NCI-H2227 treated with DMSO at 0.1 percent for 48 hours (cell line): Measurements from ENCODE around the gene TBC1D4.
A peak's percentile ranks its signal among the peaks of the same experiment; 100 is the strongest.
"Not testable (repeated sequence)": the region's sequence is repeated elsewhere in the genome, so short reads cannot be mapped to it uniquely, and the experiment has no call there.

Experiments
- DNase-seq: peaks from one replicate; lab custom pipeline; 2025; lab: John Stamatoyannopoulos, UW

TBC1D4 gene

DNA sequence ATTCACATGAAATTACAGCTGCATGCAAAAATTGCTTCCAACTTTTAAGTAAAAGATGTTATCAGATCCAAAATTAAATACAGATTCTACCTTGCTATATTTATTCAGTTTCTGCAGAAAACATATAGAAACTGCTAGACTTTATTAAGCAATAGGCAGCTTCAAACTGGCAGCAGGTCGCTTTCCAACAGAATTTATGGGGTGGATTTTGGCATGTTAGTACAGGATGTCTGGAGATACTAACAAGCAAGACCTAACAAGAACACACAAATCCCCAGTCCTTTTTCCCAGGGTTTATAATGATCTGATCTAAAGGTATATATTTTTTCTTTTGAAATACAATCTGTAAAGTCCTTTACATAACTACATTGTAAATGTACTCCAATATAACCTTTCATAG is 27.5 kb downstream of the TBC1D4 start:
- no peak for DNase-seq

DNA sequence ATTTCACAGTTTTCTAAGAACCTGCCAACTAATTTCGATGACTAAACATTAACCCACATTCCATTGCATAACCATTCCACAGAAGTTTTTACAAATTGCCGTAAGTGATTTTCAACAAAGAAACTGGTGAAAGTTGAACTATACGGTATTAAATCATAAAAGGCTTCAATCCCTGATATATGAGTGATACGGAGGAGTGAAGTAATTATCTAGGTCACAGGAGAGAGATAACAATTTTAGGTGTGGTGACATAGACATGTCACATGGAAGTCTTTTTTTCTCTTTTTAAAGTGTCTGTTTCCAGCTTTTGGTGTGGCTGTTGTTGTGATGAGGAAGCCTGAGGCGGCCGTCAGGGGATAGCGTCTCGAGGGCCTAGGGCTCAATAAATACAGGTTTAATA is 29.4 kb downstream of the TBC1D4 start:
- no peak for DNase-seq

DNA sequence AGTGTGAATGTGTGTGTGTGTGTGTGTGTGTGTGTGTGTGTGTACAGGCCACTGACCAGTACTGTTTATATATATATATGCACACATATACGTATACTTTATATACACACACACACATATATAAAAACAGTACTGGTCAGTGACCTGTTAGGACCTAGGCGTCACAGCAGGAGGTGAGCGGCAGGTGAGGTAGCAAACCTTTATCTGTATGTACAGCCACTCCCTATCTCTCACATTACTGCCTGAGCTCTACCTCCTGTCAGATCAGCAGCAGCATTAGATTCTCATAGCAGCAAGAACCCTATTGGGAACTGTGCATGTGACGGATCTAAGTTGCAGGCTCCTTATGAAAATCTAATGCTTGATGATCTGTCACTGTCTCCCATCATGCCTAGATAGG is 34.5 kb downstream of the TBC1D4 start:
- DNase-seq, result no peak

DNA sequence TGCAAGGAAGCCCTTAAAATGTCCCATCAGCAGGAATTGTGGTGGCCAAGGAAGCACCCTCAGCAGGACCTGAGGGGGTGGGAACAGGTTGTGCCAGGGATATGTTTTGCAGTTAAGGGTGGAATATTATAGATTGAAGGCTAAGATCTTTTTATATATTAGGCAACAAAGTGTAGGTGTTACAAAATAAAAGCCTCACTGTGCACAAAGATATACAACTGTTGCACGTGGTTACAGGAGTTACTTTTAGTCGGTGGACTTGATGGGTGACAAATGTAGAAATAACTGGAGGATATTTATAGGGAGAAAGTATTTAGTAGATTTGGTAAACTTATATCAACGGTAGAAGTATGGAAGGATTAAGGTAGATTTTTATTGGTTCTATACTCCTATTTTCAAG is 35.1 kb downstream of the TBC1D4 start:
- no peak for DNase-seq

DNA sequence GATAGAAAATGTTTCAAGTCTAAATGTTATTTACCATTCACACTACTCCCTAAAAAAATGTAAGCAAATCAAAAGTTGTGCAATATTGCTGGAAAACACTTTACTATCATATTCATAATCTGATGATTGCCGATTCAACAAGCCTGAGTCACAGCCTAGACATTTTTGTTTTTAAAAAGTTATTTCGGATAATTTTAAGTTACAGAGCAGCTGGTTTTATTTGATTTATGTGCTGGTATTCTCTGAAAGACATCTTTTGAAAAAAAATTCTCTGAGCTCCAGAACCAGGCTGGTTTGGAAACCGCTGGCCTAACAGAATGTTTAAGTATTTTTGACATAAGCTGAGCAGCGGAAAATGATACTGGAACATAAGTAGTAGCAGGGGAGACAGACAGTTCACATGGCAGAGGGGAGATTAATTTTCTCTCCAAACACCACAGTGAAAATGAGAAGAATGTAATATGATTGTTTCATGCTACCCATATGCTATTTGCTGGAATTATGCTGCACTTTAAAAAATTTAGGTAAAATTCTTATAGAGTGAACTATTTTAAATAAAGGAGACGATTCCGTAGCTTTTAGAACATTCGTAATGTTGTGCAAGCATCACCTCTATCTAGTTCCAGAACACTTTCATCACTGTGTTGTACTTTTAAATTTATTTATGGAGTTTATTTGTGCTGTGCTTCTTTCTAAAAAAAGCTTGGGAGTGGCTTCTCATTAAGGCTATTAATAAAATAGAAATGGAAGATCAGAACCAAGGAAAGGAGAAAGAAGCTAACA is 36.1 kb downstream of the TBC1D4 start:
- DNase-seq, result no peak

DNA sequence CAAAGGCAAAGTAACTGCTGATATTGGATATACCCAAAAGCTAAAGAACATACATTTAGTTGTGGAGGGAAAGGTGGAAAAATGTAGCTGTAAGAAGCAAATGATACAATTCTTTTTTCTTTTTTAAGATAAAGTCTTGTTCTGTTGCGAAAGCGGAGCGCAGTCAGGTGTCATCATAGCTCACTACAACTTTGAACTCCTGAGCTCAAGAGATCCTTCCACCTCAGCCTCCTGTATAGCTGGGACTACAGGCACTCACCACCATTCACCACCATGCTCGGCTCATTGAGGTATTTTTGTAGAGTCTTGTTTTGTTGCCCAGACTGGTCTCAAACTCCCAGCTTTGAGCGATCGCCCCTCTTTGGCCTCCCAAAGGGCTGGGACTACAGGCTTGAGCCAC is 38.0 kb downstream of the TBC1D4 start:
- no peak for DNase-seq

DNA sequence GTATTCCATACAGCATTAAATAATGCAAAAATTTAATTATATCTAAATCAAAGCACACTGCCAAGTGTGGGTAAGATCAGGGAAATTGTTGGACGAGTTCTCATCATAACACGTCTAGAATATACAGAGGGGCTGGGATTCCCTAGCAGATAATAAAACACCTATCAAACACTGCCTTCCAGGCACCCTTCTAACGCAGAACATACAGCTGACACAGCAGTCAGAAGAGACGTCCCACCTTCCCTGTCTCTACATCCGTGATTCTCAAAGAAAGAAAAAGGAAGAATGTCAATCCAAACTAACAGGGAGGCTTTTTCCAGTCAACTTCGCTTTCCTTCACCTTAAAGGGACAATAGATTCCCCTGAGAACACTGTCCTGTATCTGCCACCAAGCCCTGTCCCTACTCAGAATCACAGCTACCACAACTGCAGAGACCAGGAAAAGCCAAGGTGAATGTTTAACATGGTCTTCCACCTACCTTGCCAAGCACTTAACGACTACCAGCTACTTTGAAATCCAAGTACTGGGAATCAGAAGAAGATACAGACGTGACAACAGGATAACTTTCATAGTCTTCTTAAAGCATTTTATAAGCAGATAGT is 38.5 kb downstream of the TBC1D4 start:
- DNase-seq, result no peak

DNA sequence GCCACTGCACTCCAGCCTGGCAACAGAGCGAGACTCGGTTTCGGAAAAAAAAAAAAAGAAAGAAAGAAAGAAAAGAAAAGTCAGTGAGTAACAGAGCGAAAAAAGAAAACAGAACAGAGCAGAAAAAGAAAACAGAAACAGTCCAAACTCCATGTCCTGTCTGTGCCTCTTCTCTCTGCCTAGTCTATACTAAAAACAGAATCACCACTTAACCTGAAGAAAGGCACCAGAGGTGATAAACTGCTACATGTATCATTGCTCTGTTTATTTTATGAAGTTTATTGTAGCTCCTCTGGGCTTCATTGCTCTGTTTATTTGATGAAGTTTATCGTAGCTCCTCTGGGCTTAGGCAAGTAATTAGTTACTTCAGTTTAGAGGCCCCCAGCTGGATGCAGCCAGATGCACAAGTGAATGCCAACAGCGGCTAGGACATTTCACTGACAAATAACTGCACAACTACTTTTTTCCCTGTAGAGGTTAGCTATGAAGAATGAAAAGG is 39.2 kb downstream of the TBC1D4 start:
- no peak for DNase-seq

DNA sequence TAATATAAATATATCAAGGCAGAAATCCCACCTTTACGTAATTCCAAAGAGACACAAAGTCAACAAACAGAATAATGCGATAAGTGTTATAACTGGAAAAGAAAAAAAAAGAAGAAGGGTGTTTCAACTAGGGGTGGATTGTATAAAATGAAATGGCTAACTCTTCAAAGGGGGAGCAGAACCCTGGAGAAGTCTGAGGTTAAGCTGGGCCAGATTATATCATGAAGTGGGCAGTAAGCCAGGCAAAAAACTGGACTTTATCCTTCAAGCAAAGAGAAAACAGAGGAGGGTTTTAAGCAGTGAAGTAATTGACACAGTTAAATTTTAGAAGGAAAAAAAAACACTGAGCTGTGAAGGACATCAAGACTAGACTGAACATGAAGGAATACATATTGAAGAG is 41.9 kb downstream of the TBC1D4 start:
- no peak for DNase-seq

DNA sequence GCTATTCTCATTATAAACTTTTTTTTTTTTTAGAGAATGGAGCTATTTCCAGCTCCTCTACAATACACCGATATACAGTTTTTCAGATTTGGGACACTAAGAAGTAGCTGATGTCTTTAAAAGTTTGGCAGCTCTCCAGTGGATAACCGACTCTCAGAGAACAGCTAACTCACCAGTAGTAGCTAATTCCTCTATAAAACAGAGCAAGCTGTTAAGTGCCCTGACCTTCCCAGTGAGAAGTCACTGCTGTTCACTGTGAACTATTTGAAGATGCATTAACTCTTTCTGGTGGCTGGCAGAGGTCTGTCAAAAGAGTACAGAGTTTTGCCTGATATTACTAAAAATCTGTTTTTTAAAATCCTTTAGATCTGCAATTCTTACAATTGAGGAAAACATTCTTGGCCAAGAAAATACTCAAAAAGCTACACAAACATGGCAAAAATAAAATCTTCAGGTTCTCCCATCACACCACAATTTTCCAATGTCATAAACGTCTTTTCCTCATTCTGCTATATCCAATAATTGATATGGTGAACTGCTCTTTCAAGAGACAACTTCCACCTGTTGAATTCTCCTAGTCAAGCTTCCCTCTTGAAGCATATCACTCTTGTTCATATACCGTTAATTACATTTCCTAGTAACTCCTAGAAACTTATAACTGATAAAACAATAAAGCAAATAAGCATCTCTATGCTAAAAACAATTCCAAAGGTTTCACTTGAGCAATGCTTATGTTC is 44.2 kb downstream of the TBC1D4 start:
- peak; percentile 36 for DNase-seq

DNA sequence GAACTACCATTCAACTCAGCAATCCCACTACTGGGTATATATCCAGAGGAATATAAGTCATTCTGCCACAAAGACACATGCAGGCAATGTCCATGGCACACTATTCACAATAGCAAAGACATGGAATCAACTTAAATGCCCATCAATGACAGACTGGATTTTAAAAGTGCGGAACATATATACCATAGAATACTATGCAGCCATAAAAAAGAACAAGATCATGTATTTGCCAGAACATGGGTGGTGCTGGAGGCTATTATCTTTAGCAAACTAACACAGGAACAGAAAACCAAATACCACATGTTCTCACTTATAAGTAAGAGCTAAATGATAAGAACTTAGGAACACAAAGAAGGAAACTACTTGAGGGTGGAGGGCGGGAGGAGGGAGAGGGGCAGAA is 47.8 kb downstream of the TBC1D4 start:
- not testable (repeated sequence) for DNase-seq

DNA sequence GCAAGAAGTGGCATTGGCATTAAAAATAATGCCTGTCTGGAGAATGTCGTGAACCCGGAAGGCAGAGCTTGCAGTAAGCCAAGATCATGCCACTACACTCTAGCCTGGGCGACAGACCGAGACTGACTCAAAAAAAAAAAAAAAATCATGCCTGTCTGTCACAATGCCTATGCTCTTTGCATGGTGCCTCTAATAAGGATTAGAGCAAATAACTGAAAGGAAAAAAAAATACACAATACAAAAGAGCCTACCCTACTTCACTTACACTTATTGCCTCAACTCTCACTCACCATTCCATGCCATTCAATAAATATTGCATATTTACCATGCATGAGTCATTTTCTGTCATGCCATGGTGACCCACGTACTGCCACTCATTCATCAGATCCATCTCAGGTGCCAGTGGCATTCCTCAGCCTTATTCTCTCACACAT is 49.1 kb downstream of the TBC1D4 start:
- DNase-seq, result no peak

DNA sequence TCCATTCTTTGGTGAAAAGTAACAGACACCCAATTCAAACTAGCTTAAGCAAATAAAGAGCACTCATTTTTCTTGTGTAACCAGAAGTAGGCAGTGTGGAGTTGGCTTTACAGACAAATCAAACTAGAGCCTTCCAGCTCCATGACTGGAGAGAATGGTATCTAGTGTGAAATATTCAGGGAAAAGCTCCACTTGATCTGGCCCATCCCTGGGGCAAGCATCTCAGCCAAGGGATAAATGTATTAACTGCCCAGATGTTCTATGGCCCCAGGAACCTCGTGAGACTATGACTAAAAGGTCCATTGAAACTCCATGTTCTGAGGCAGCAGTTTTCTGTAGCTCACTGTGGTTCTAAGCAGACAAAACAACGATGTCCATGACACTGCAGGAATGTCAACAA is 49.9 kb downstream of the TBC1D4 start:
- DNase-seq, result no peak

DNA sequence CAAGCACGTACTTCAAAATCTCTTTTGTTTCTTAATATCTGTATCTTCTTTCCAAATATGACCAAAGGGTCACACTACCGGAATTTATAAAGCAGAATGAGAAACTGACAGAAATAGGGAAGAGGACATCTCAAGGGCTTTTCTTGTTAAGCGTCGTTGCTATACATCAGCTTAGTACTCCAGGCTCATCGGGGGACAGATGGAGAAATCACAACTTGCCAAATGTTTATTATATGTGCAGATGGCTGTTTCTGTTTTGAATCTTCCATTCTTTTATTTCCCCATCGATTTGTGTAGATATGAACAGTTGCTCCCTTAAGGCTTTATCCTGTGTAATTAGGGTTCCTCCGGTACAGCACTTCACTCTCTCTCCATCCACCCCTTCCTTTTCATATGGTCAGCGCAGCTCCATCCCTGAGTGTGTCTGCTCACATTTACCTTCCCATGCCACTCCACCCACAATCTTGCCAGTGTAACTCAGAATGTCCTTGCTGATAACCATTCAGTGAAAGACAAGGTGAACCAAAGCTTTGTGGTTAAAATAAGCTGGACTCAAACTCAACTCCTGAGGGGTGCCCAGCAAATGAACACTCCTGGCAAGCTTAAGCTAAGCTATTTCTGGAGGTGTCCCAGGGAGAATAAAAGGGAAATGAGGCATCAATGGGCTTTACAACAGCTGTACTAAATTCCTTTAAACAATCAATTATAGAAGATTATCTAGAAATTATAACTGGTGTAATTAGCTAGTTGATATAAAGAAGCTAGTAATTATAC is 51.3 kb downstream of the TBC1D4 start:
- DNase-seq, result peak; percentile 28

DNA sequence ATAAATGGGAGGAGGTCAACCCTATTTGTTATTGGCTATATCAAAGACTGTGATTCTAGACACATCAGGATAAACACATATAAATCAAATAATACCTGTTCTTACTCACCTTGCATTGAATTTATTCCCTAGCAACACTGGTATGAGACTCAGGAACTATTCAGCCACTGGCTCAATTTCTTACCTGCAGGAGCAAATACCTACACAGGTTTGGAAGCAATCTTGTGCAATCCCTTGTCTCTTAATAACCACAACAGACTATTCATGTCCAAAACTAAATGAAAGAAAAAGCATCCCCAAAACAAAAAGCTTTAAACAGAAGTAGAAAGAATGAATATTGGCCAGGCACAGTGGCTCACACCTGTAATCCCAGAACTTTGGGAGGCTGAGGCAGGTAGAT is 55.5 kb downstream of the TBC1D4 start:
- no peak for DNase-seq

DNA sequence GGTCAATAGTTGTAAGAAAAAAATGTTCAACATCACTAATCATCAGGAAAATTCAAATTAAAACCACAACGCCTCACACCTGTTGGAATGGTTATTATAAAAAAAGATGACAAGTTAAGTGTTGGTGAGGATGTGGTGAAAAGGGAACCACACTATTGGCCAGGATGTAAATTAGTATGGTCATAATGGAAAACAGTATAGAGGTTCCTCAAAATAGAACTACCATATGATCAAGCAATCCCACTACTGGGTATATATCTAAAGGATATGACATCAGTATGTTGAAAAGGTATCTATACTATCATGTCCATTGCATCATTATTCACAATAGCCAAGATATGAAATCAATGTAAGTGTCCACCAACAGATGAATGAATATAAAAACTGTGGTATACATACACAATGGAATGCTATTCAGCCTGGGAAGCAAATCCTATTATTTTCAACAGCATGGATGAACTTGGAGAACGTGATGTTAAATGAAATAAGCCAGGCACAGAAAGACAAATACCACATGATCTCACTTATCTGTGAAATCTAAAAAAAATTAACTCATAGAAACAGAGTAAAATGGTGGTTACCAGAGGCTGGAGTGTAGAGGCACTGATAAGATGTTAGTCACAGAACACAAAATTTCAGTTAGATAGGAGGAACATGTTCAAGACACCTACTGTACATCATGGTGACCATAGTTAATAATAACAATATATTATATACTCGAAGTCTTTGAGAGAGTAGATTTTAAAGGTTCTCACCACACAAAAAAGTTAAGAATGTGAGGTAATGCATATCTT is 56.6 kb downstream of the TBC1D4 start:
- DNase-seq, result no peak

DNA sequence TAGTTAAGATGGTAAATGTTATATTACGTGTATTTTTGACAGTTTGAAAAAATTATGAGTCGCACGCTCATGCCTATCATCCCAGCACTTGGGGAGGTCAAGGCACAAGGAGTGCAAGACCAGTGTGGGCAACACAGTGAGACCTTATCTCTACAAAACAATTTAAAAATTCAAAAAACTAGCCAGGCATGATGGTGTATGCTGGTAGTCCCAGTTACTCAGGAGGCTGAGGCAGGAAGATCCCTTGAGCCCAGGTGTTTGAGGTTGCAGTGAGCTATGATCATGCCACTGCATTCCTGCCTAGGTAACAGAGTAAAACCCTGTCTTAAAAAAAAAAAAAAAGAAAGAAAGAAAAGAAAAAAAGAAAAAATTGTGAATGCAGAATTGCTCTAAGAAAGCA is 58.0 kb downstream of the TBC1D4 start:
- no peak for DNase-seq

DNA sequence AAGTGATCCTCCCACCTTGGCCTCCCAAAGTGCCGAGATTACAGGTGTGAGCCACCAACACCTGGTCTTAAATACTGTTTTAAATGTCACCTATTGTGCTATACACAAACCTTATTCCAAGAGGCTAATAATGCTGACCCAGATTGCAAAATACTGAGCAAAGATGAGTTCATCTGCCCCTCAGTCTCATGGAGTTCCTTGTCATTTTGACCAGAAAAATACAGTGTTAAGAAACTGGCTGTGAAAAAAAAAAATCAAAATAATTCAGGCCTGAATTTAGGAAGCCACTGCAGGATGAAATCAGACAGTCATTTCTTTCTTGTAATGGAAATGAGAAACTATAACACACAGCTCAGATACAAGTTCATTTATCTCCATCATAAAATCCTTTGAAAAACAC is 59.9 kb downstream of the TBC1D4 start:
- no peak for DNase-seq

DNA sequence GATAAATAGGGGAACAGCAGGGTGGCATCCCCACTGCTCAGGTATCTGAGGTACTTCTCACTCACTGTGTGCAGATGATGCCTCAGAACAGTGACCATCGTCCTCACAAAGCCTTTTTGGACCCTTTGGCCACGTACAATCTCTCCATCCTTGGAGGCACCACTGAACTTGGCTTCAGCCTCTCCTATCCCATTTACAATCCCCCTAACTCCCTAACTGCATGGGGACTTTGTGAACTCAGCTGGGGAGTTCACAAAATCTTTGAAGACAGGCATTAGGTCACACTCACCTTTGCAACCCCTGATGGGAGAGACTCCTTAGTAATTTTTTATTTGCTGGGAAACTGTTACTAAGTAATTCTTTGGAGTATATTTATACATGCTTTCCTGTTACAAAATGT is 60.8 kb downstream of the TBC1D4 start:
- no peak for DNase-seq

DNA sequence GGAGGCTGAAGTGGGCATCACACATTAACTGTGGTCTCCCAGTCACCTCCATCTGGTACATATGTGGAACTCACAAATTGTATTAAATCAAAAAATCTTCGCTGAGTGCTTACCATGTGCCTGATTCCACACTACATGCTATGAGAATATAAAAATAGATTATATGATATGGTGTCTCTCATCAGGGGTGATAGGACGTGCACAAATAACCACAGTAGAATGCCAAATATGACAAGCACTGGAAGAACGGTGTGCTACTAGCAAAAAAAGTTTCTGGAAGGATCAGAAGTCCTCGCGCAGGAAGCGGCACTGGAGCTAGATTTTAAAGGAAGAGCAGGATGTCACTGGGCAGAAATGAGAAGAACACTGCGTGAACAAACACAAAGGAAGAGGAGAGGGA is 62.3 kb downstream of the TBC1D4 start:
- no peak for DNase-seq

DNA sequence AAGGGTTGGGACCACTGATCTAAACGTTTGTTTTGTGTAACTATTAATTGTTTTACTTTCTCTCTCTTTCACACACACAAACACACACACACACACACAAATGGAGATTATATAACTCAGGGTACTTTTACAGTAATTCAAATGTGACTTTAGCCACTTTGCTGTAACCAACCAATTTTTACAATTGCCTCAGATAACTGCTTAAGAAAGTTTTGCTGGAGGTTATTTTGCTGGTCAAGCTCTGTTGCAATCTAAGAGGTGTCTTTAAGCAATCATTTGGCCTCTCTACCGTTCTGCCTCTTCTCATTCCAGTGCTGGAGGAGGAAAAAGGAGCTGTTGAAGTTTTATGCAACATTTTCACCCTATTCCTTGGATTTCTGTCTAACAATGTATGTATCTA is 63.0 kb downstream of the TBC1D4 start:
- no peak for DNase-seq
